H4 (cell line): ENCODE data around the gene MOSPD2. TPM values are rescaled to one million over a fixed set of nuclear protein-coding genes. Genes with fewer than 3 reads are reported as not detected.

Source experiments
- total RNA-seq: library from RNA; depleted of rRNA; stranded (reverse); fragments of >200 nt; shearing (Covaris generic); gene quantifications from 2 replicates; pipeline ENCODE4 v1.2.3, GENCODE V29; 2014; rRNA removed

Gene MOSPD2
- total RNA-seq, 1 experiment from 2014 or later: 12.2 TPM

Other genes with a start within 250 kb of the MOSPD2 start
- gene FANCB, start 352 bp upstream of the MOSPD2 start, total RNA-seq: 6.2 and 8.3 TPM in 2 replicates